Right lobe of liver (tissue), 6 donors: ENCODE data around the gene SIL1. TPM values are rescaled to one million over a fixed set of nuclear protein-coding genes. Genes with fewer than 3 reads are reported as not detected.

Source experiments
- ATAC-seq, 4 donors: fragments of 200-7000 bp; cut with Tn5 transposase; one replicate each; pipeline ENCODE4 v1.9.1; 2020; ENCODE audit warnings: mild to moderate bottlenecking in 4 of 4, moderate library complexity in 4 of 4
- DNase-seq, 3 donors: peaks; one replicate each; pipeline ENCODE4 v3.0.0-alpha.2; 2020
- H3K27ac ChIP-seq, 3 donors: fragments of 200-600 bp; one replicate each; pipeline ENCODE4 v1.8.0; 2022
- H3K27me3 ChIP-seq, 2 donors: fragments of 200-600 bp; one replicate each; pipeline ENCODE4 v1.8.0; 2022
- H3K36me3 ChIP-seq, 4 donors: fragments of 200-600 bp; sonication (generic) in 1 of 4; one replicate each; pipeline versions ENCODE4 v1.5.1 to v1.8.0; 2017 to 2022; ENCODE audit warnings: control low read depth in 1 of 4
- H3K4me1 ChIP-seq, 4 donors: fragments of 200-600 bp; sonication (generic) in 1 of 4; one replicate each; pipeline versions ENCODE4 v1.5.1 to v1.8.0; 2017 to 2022; ENCODE audit warnings: control low read depth in 1 of 4
- H3K4me3 ChIP-seq, 3 donors: fragments of 200-600 bp; one replicate each; pipeline ENCODE4 v1.8.0; 2022
- H3K9me3 ChIP-seq, 4 donors: fragments of 200-600 bp; sonication (generic) in 1 of 4; one replicate each; pipeline versions ENCODE4 v1.5.1 to v1.8.0; 2017 to 2022; ENCODE audit warnings: control low read depth in 1 of 4
- CTCF ChIP-seq, 4 donors: fragments of 200-600 bp in 3 of 4; fragments of 450-650 bp in 1 of 4; IDR thresholded peaks; one replicate each; pipeline versions ENCODE4 v1.5.1 to v1.8.0; 2016 to 2022; ENCODE audit warnings: antibody characterized with exemption in 4 of 4, mild to moderate bottlenecking in 2 of 4
- POLR2A ChIP-seq: fragments of 450-650 bp; IDR thresholded peaks from one replicate; pipeline ENCODE4 v1.6.1; 2017; ENCODE audit warnings: antibody characterized with exemption, mild to moderate bottlenecking
- WGBS: methylation state at CpG from one replicate; pipeline ENCODE4 v1.1.6; 2018; ENCODE audit warnings: low coverage, low lambda C conversion rate; ENCODE audit not compliant: insufficient coverage; ENCODE audit errors: missing lambda C conversion rate; 5-methylcytosine and 5-hydroxymethylcytosine counted together
- intact Hi-C, 2 donors: fragments of 100-400 bp; cut with DNase I; formaldehyde crosslinking; loops; one replicate each; pipeline versions ENCODE4 v1.11.2 to v1.14.1; 2022
- total RNA-seq, 6 experiments: library from RNA; depleted of rRNA in 2 of 6; stranded (reverse); fragments of >200 nt in 2 of 6; fragmentation: NEBNext Ultra II Directional in 3 of 6; extraction: Animal tissue kit (Norgen Biotek cat#: 25700) in 3 of 6; gene quantifications; one replicate each; pipeline versions ENCODE4 v1.1.0 to v1.2.4, GENCODE V29; 2016 to 2023
- donor health status: DM: no; HTN: yes; CAD: no.
- donor health status: DM: no; HTN: no; CAD: no.
- donor health status: DM: no; HTN: no; CAD: no.
- donor health status: DM: no; HTN: yes; CAD: no.
- donor health status: DM: no; HTN: yes; CAD: no.

Gene SIL1
- total RNA-seq, 6 experiments from 2014 or later = 57.6 to 94.9 (median 67.0) TPM

GRCh38 chr5:138961729-138962128 lies 236.4 kb downstream of the SIL1 start:
- ATAC-seq (peak in 1 of 4 donors; percentile 26), DNase-seq (no peak)
- Histone ChIP-seq H3K4me1 (no peaks in the 10 kb centered on the region), H3K9me3 (no peaks in the 10 kb centered on the region), H3K4me3 (no peak overlapping the region), H3K27ac (no peak overlapping the region), H3K27me3 (no peaks in the 10 kb centered on the region), H3K36me3 (no peaks in the 10 kb centered on the region)
- TF ChIP-seq POLR2A = no peak
- no peak for TF ChIP-seq CTCF (IDR thresholded peaks at IDR 0.05)
- intact Hi-C loops = no loop called here
- 95% methylated on average over 1 of the region's 1 CpG for WGBS

- ATAC-seq = no peak
Measured at GRCh38 chr5:138961221-138961620, 236.9 kb downstream of the SIL1 start.

GRCh38 chr5:138960145-138960692 lies 237.9 kb downstream of the SIL1 start:
- no peak overlapping the region for H3K4me3 ChIP-seq
- H3K9me3 ChIP-seq = no peaks in the 10 kb centered on the region
- intact Hi-C loops = no loop called here
- ATAC-seq (no peak), DNase-seq (no peak)
- 83% methylated on average over 4 of the region's 5 CpGs for WGBS
- H3K27ac ChIP-seq = no peak overlapping the region
- no peaks in the 10 kb centered on the region for H3K36me3 ChIP-seq
- TF ChIP-seq POLR2A = no peak
- no peak for TF ChIP-seq CTCF (IDR thresholded peaks at IDR 0.05)
- no peaks in the 10 kb centered on the region for H3K27me3 ChIP-seq
- H3K4me1 ChIP-seq = peaks cover 0 to 8% (median 2%) of the 10 kb centered on the region in 4 donors

More at GRCh38 chr5:138961221-138961620, 236.9 kb downstream of the SIL1 start:
- H3K27ac ChIP-seq = no peak overlapping the region
- no CpG with 5 or more reads among the region's 1 CpG for WGBS
- intact Hi-C loops = no loop called here
- no peaks in the 10 kb centered on the region for H3K36me3 ChIP-seq
- DNase-seq = no peak
- no peaks in the 10 kb centered on the region for H3K4me1 ChIP-seq
- H3K4me3 ChIP-seq = no peak overlapping the region
- H3K27me3 ChIP-seq = no peaks in the 10 kb centered on the region
- TF ChIP-seq POLR2A (no peak), CTCF (IDR thresholded peaks at IDR 0.05) (no peak)
- H3K9me3 ChIP-seq = no peaks in the 10 kb centered on the region

- no peaks in the 10 kb centered on the region for H3K9me3 ChIP-seq
- H3K4me3 ChIP-seq = no peak overlapping the region
- WGBS = 100% methylated on average over 1 of the region's 1 CpG
- no peaks in the 10 kb centered on the region for H3K36me3 ChIP-seq
- DNase-seq (no peak), ATAC-seq (no peak)
- peaks cover 0 to 26% (median 8%) of the 10 kb centered on the region in 4 donors for H3K4me1 ChIP-seq
- intact Hi-C loops = no loop called here
- TF ChIP-seq POLR2A (no peak), CTCF (IDR thresholded peaks at IDR 0.05) (no peak)
- no peaks in the 10 kb centered on the region for H3K27me3 ChIP-seq
- no peak overlapping the region for H3K27ac ChIP-seq
Measured at GRCh38 chr5:138956801-138957200, 241.4 kb downstream of the SIL1 start.
